ENCODE data around the gene MMP2. TPM values are rescaled to one million over a fixed set of nuclear protein-coding genes. Genes with fewer than 3 reads are reported as not detected.

The MMP2 gene
- total and polyA plus RNA-seq, 2 of the 13 experiments (the other 11 are each of a cell fraction or from before 2014, with no cell fraction given) = 0.31 to 1.3 TPM

GRCh38 chr16:55436587-55436986 lies 42.4 kb upstream of the MMP2 start:
- intact Hi-C loops (cut with micrococcal nuclease; ENCODE audit: unreplicated experiment) = no loop called here
- Histone ChIP-seq H3K27ac (ENCODE audit: extremely low read length, insufficient read depth, low read length) (no peak overlapping the region), H3K36me3 (replicated peaks in 1 of 2; ENCODE audit: control insufficient read depth in 1 of 2, insufficient read depth in 2 of 2, low read length in 2 of 2) (no peaks in the 10 kb centered on the region), H3K4me2 (ENCODE audit: low read depth, low read length) (no peak overlapping the region), H4K20me1 (ENCODE audit: insufficient read depth, low read length) (no peaks in the 10 kb centered on the region), H2AFZ (ENCODE audit: low read length) (no peak overlapping the region), H3K9me3 (ENCODE audit: low read length) (no peaks in the 10 kb centered on the region), H3K79me2 (ENCODE audit: insufficient read depth, low read length) (no peaks in the 10 kb centered on the region), H3K27me3 (ENCODE audit: control insufficient read depth in 1 of 2, insufficient read depth in 2 of 2, low read length in 2 of 2) (peaks cover 0 to 13% of the 10 kb centered on the region in 2 experiments; a peak in 2 of 5 replicates), H3K4me1 (ENCODE audit: insufficient read depth, low read length) (peaks cover 9% of the 10 kb centered on the region; the same call in 1 of the 2 replicates), H3K9ac (ENCODE audit: insufficient read depth, low read depth, low read length) (no peak overlapping the region), H3K4me3 (replicated peaks in 1 of 3; ENCODE audit: insufficient read depth in 1 of 3, low read depth in 2 of 3, low read length in 3 of 3) (no peak overlapping the region)
- ChIA-PET POLR2A (no interaction called here), CTCF (ENCODE audit: low intra/inter-chr PET ratio, low total read pairs) (no interaction called here)
- 4% methylated on average over 3 of the region's 3 CpGs for WGBS (ENCODE audit: low lambda C conversion rate)
- DNase-seq (ENCODE audit: low spot score) = no peak
- no TSS peak for BruUV-seq (replicated peaks)
- TF ChIP-seq TCF7 (IDR thresholded peaks at IDR 0.05; ENCODE audit: low read depth) (no peak), ARNT (IDR thresholded peaks at IDR 0.05) (no peak), MLX (CRISPR knock-in tag; IDR thresholded peaks at IDR 0.05) (no peak), SIN3A (IDR thresholded peaks at IDR 0.05; ENCODE audit: borderline replicate concordance, low read depth, low read length) (no peak), ZNF782 (CRISPR knock-in tag; IDR thresholded peaks at IDR 0.05; ENCODE audit: borderline replicate concordance) (no peak), FOSL2 (CRISPR knock-in tag; IDR thresholded peaks at IDR 0.05) (no peak), ZNF772 (CRISPR knock-in tag; IDR thresholded peaks at IDR 0.05) (no peak), SRF (IDR thresholded peaks at IDR 0.05; ENCODE audit: low read depth, low read length) (no peak), RCOR2 (CRISPR knock-in tag; IDR thresholded peaks at IDR 0.05) (no peak), TRAFD1 (CRISPR knock-in tag; IDR thresholded peaks at IDR 0.05; ENCODE audit: borderline replicate concordance) (no peak), SETDB1 (CRISPR knock-in tag; IDR thresholded peaks at IDR 0.05; ENCODE audit: borderline replicate concordance) (no peak), ZNF569 (CRISPR knock-in tag; IDR thresholded peaks at IDR 0.05; ENCODE audit: borderline replicate concordance) (no peak), PPARG (CRISPR knock-in tag; conservative IDR thresholded peaks at IDR 0.05) (no peak), ZBTB44 (CRISPR knock-in tag; IDR thresholded peaks at IDR 0.05) (no peak), REXO4 (CRISPR knock-in tag; IDR thresholded peaks at IDR 0.05; ENCODE audit: borderline replicate concordance) (no peak), PAX8 (CRISPR knock-in tag; IDR thresholded peaks at IDR 0.05; ENCODE audit: borderline replicate concordance) (no peak), YEATS2 (CRISPR knock-in tag; IDR thresholded peaks at IDR 0.05; ENCODE audit: borderline replicate concordance) (no peak), CENPBD1 (CRISPR knock-in tag; IDR thresholded peaks at IDR 0.05; ENCODE audit: borderline replicate concordance, low read depth) (no peak), GATA4 (IDR thresholded peaks at IDR 0.05; ENCODE audit: borderline replicate concordance, low read depth) (no peak)
- in situ Hi-C loops (cut with HindIII; ENCODE audit: extremely low pct_ligation_motif_present, low pct_unique_long_range_greater_than_20kb) = no loop called here
- no peak for FAIRE-seq
- no peak for ATAC-seq

Data from HepG2 (cell line).